ENCODE results near the gene APOBEC3H. TPM values are rescaled to one million over a fixed set of nuclear protein-coding genes. Genes with fewer than 3 reads are reported as not detected.
"Not testable (repeated sequence)": the region's sequence is repeated elsewhere in the genome, so short reads cannot be mapped to it uniquely, and the experiment has no call there.

Gene APOBEC3H
- not detected for total RNA-seq
- long read RNA-seq: 0 reads

- ATAC-seq: peak; percentile 46
- intact Hi-C loops (cut with DNase I, micrococcal nuclease): no loop called here
These were observed at the start of gene APOBEC3H for GRCh38 chr22:39097098-39098020. Gene APOBEC3H, plus strand, starts transcription at chr22:39097244. Its CDS starts 3,035 bp downstream, at chr22:39100279.

GRCh38 chr22:39049486-39049885 is 47.6 kb upstream of the APOBEC3H start:
- intact Hi-C loops (cut with DNase I, micrococcal nuclease); ATAC-seq; DNase-seq: not testable (repeated sequence)

More at GRCh38 chr22:39097098-39098020, at the start of gene APOBEC3H:
- DNase-seq: peak in 1 of 2 donors; percentile 50

GRCh38 chr22:39051844-39052495 is 45.1 kb upstream of the APOBEC3H start:
- intact Hi-C loops (cut with DNase I, micrococcal nuclease); ATAC-seq; DNase-seq: not testable (repeated sequence)

- intact Hi-C loops (cut with DNase I, micrococcal nuclease): no loop called here
- DNase-seq (no peak), ATAC-seq (no peak)
These were observed 41.4 kb upstream of the APOBEC3H start for GRCh38 chr22:39055658-39056057.

GRCh38 chr22:39061290-39061689 is 35.8 kb upstream of the APOBEC3H start:
- ATAC-seq; intact Hi-C loops (cut with DNase I, micrococcal nuclease); DNase-seq: not testable (repeated sequence)

- DNase-seq; intact Hi-C loops (cut with DNase I, micrococcal nuclease); ATAC-seq: not testable (repeated sequence)
These were observed 35.1 kb upstream of the APOBEC3H start for GRCh38 chr22:39061951-39062350.

GRCh38 chr22:39063904-39064303 is 33.1 kb upstream of the APOBEC3H start:
- intact Hi-C loops (cut with DNase I, micrococcal nuclease); DNase-seq; ATAC-seq: not testable (repeated sequence)

GRCh38 chr22:39066442-39067276 is 30.4 kb upstream of the APOBEC3H start:
- ATAC-seq; DNase-seq; intact Hi-C loops (cut with DNase I, micrococcal nuclease): not testable (repeated sequence)

GRCh38 chr22:39068033-39068785 is 28.8 kb upstream of the APOBEC3H start:
- no peak for DNase-seq
- no peak for ATAC-seq
- intact Hi-C loops (cut with DNase I, micrococcal nuclease): no loop called here

- ATAC-seq: no peak
- DNase-seq: no peak
- intact Hi-C loops (cut with DNase I, micrococcal nuclease): no loop called here
These were observed 26.9 kb upstream of the APOBEC3H start for GRCh38 chr22:39070186-39070585.

GRCh38 chr22:39072581-39072981 is 24.5 kb upstream of the APOBEC3H start:
- DNase-seq: not testable (repeated sequence)

GRCh38 chr22:39073981-39074380 is 23.1 kb upstream of the APOBEC3H start:
- ATAC-seq (no peak), DNase-seq (no peak)
- intact Hi-C loops (cut with DNase I, micrococcal nuclease): no loop called here

More at GRCh38 chr22:39072581-39072981, 24.5 kb upstream of the APOBEC3H start:
- ATAC-seq; intact Hi-C loops (cut with DNase I, micrococcal nuclease): not testable (repeated sequence)

GRCh38 chr22:39076155-39077025 is 20.7 kb upstream of the APOBEC3H start:
- ATAC-seq; DNase-seq; intact Hi-C loops (cut with DNase I, micrococcal nuclease): not testable (repeated sequence)

GRCh38 chr22:39077026-39077840 is 19.8 kb upstream of the APOBEC3H start, which contains the start of gene APOBEC3G:
Gene APOBEC3G, plus strand, starts transcription at chr22:39077275. Its CDS starts 87 bp downstream, at chr22:39077362.
- peak; percentile 97 for ATAC-seq

GRCh38 chr22:39077912-39078311 is 19.1 kb upstream of the APOBEC3H start:
- intact Hi-C loops (cut with DNase I, micrococcal nuclease); ATAC-seq; DNase-seq: not testable (repeated sequence)

More at GRCh38 chr22:39077026-39077840, 19.8 kb upstream of the APOBEC3H start, which contains the start of gene APOBEC3G:
- intact Hi-C loops (cut with DNase I, micrococcal nuclease): not testable (repeated sequence)
- peak; percentile 52 to 53 for DNase-seq

- intact Hi-C loops (cut with DNase I, micrococcal nuclease): no loop called here
- DNase-seq (no peak), ATAC-seq (no peak)
These were observed 18.7 kb upstream of the APOBEC3H start for GRCh38 chr22:39078329-39078728.

All from left colon (tissue), 2 donors.